IPS-18c (cell line): Measurements from ENCODE around the gene DSEL.

ENCODE experiments used
- H3K4me3 ChIP-seq: 2 replicates; pipeline ENCODE4 v1.7.0; 2013; ENCODE audit warnings: low read depth, mild to moderate bottlenecking, low read length, moderate library complexity; ENCODE audit not compliant: insufficient read depth
- H3K9me3 ChIP-seq: one replicate; pipeline ENCODE4 v1.6.1; 2013; ENCODE audit warnings: mild to moderate bottlenecking, low read length, moderate library complexity; ENCODE audit not compliant: control insufficient read depth, insufficient read depth

The DSEL gene

GRCh38 chr18:67456711-67457110 lies 59.8 kb downstream of the DSEL start:
- Histone ChIP-seq H3K4me3 (no peak overlapping the region), H3K9me3 (no peaks in the 10 kb centered on the region)
